Stimulated activated naive CD8-positive, alpha-beta T cell treated with anti-CD3 and anti-CD28 coated beads, Interleukin-15, Interleukin-2, amounts not matched to agents 100 U/mL and 50 U/mL, for 24 hours (primary cell): Measurements from ENCODE around the gene IGFBP6.
A peak's percentile ranks its signal among the peaks of the same experiment; 100 is the strongest.

Experiments
- ATAC-seq: fragments of 150-1000 bp; cut with Tn5 transposase; one replicate; pipeline ENCODE4 v1.10.0; 2021
- DNase-seq: peaks from one replicate; pipeline ENCODE4 v3.0.0; 2021

The IGFBP6 gene

GRCh38 chr12:53059434-53060063, 37.9 kb upstream of the IGFBP6 start:
- ATAC-seq (no peak), DNase-seq (no peak)

GRCh38 chr12:53060064-53060720, 37.3 kb upstream of the IGFBP6 start:
- ATAC-seq (no peak), DNase-seq (no peak)

- no peak for DNase-seq
Observed at GRCh38 chr12:53060721-53061276, 36.7 kb upstream of the IGFBP6 start.

GRCh38 chr12:53061404-53062010, 36.0 kb upstream of the IGFBP6 start:
- ATAC-seq, result peak; percentile 15

More at GRCh38 chr12:53060721-53061276, 36.7 kb upstream of the IGFBP6 start:
- ATAC-seq, result no peak

GRCh38 chr12:53062011-53062961, 35.2 kb upstream of the IGFBP6 start:
- ATAC-seq (no peak), DNase-seq (no peak)

More at GRCh38 chr12:53061404-53062010, 36.0 kb upstream of the IGFBP6 start:
- DNase-seq, result no peak

- ATAC-seq (no peak), DNase-seq (no peak)
Observed at GRCh38 chr12:53062977-53063707, 34.3 kb upstream of the IGFBP6 start.

GRCh38 chr12:53063708-53064612, 33.5 kb upstream of the IGFBP6 start:
- DNase-seq (no peak), ATAC-seq (no peak)

- ATAC-seq (no peak), DNase-seq (no peak)
Observed at GRCh38 chr12:53064613-53065436, 32.6 kb upstream of the IGFBP6 start.

GRCh38 chr12:53065470-53065869, 32.0 kb upstream of the IGFBP6 start:
- ATAC-seq, result no peak
- DNase-seq, result no peak

- DNase-seq (peak; percentile 78), ATAC-seq (no peak)
Observed at GRCh38 chr12:53065975-53066931, 31.2 kb upstream of the IGFBP6 start.

GRCh38 chr12:53067074-53067992, 30.1 kb upstream of the IGFBP6 start:
- no peak for DNase-seq
- ATAC-seq, result peak; percentile 30

- no peak for ATAC-seq
- no peak for DNase-seq
Observed at GRCh38 chr12:53067993-53068770, 29.3 kb upstream of the IGFBP6 start.

- DNase-seq (no peak), ATAC-seq (no peak)
Observed at GRCh38 chr12:53068811-53069585, 28.5 kb upstream of the IGFBP6 start.

GRCh38 chr12:53069621-53070410, 27.7 kb upstream of the IGFBP6 start:
- DNase-seq, result no peak
- ATAC-seq, result no peak
